ENCODE data around the gene SUPT6H.

Gene SUPT6H

GRCh38 chr17:28702026-28702751 is 40.2 kb downstream of the SUPT6H start:
- no peak overlapping the region for H2AFZ ChIP-seq (ENCODE audit: low read depth, low read length)
- H2BK12ac ChIP-seq (ENCODE audit: low read length in 2 of 2) = no peak overlapping the region
- no peak overlapping the region for H2BK15ac ChIP-seq (ENCODE audit: low read depth, poor library complexity, severe bottlenecking)
- H4K91ac ChIP-seq (ENCODE audit: low read length) = no peak overlapping the region
- no peak overlapping the region for H4K8ac ChIP-seq (ENCODE audit: low read length)
- H3K27me3 ChIP-seq (ENCODE audit: control insufficient read depth in 1 of 2, insufficient read depth in 1 of 2, low read length in 2 of 2) = no peaks in the 10 kb centered on the region
- peaks cover 4% of the 10 kb centered on the region for H3K4me1 ChIP-seq (ENCODE audit: control insufficient read depth, insufficient read depth, low read depth, low read length)
- no peak overlapping the region for H3K4me2 ChIP-seq (ENCODE audit: low read length, poor library complexity, severe bottlenecking)
- no peak overlapping the region for H3K23ac ChIP-seq (ENCODE audit: low read length in 2 of 2)
- no peak overlapping the region for H2BK5ac ChIP-seq (ENCODE audit: low read depth, low read length, poor library complexity, severe bottlenecking)
- no peak overlapping the region for H2AK5ac ChIP-seq (ENCODE audit: low read length, severe bottlenecking)
- H3K18ac ChIP-seq (ENCODE audit: low read depth in 1 of 2, low read length in 2 of 2) = no peak overlapping the region
- H2BK120ac ChIP-seq (ENCODE audit: low read depth, low read length) = no peak overlapping the region
- no peak overlapping the region for H3K4me3 ChIP-seq (ENCODE audit: insufficient read depth in 1 of 2, low read depth in 1 of 2, low read length in 2 of 2)
- peaks cover 90 to 93% of the 10 kb centered on the region in 2 experiments for H3K36me3 ChIP-seq (ENCODE audit: control insufficient read depth in 1 of 2, insufficient read depth in 2 of 2, low read depth in 1 of 2, low read length in 2 of 2)
- no peak overlapping the region for H3K4ac ChIP-seq (ENCODE audit: low read depth in 1 of 2, low read length in 2 of 2)
- DNase-seq = no peak
- H3K79me1 ChIP-seq (replicated peaks; ENCODE audit: low read length, poor library complexity, severe bottlenecking) = peaks cover 11% of the 10 kb centered on the region
- no peak overlapping the region for H3K9ac ChIP-seq (ENCODE audit: low read length)
- no peak overlapping the region for H3K27ac ChIP-seq (ENCODE audit: low read length, poor library complexity, severe bottlenecking)
- no peaks in the 10 kb centered on the region for H3K9me3 ChIP-seq (ENCODE audit: control insufficient read depth, low read length)
- H3K14ac ChIP-seq (ENCODE audit: low read length in 2 of 2) = no peak overlapping the region
- WGBS = 93% methylated on average over 10 of the region's 10 CpGs

- no peak for DNase-seq
- H2BK15ac ChIP-seq (ENCODE audit: low read depth, poor library complexity, severe bottlenecking) = no peak overlapping the region
- 63% methylated on average over 3 of the region's 3 CpGs for WGBS
- peaks cover 86 to 88% of the 10 kb centered on the region in 2 experiments for H3K36me3 ChIP-seq (ENCODE audit: control insufficient read depth in 1 of 2, insufficient read depth in 2 of 2, low read depth in 1 of 2, low read length in 2 of 2)
- no peaks in the 10 kb centered on the region for H3K9me3 ChIP-seq (ENCODE audit: control insufficient read depth, low read length)
- no peak overlapping the region for H2BK5ac ChIP-seq (ENCODE audit: low read depth, low read length, poor library complexity, severe bottlenecking)
- H3K4me2 ChIP-seq (ENCODE audit: low read length, poor library complexity, severe bottlenecking) = no peak overlapping the region
- H3K9ac ChIP-seq (ENCODE audit: low read length) = no peak overlapping the region
- H3K18ac ChIP-seq (ENCODE audit: low read depth in 1 of 2, low read length in 2 of 2) = no peak overlapping the region
- no peak overlapping the region for H3K23ac ChIP-seq (ENCODE audit: low read length in 2 of 2)
- H2BK120ac ChIP-seq (ENCODE audit: low read depth, low read length) = no peak overlapping the region
- H2AK5ac ChIP-seq (ENCODE audit: low read length, severe bottlenecking) = no peak overlapping the region
- no peak overlapping the region for H3K14ac ChIP-seq (ENCODE audit: low read length in 2 of 2)
- H4K91ac ChIP-seq (ENCODE audit: low read length) = no peak overlapping the region
- H2BK12ac ChIP-seq (ENCODE audit: low read length in 2 of 2) = no peak overlapping the region
- H2AFZ ChIP-seq (ENCODE audit: low read depth, low read length) = no peak overlapping the region
- H3K4ac ChIP-seq (ENCODE audit: low read depth in 1 of 2, low read length in 2 of 2) = no peak overlapping the region
- H3K27me3 ChIP-seq (ENCODE audit: control insufficient read depth in 1 of 2, insufficient read depth in 1 of 2, low read length in 2 of 2) = no peaks in the 10 kb centered on the region
- H3K79me1 ChIP-seq (replicated peaks; ENCODE audit: low read length, poor library complexity, severe bottlenecking) = peaks cover 11% of the 10 kb centered on the region
- no peak overlapping the region for H3K4me3 ChIP-seq (ENCODE audit: insufficient read depth in 1 of 2, low read depth in 1 of 2, low read length in 2 of 2)
- H3K27ac ChIP-seq (ENCODE audit: low read length, poor library complexity, severe bottlenecking) = no peak overlapping the region
- H4K8ac ChIP-seq (ENCODE audit: low read length) = no peak overlapping the region
- peaks cover 4% of the 10 kb centered on the region for H3K4me1 ChIP-seq (ENCODE audit: control insufficient read depth, insufficient read depth, low read depth, low read length)
These were observed 40.7 kb downstream of the SUPT6H start for GRCh38 chr17:28702752-28703150.

- Histone ChIP-seq H3K4ac (ENCODE audit: low read depth in 1 of 2, low read length in 2 of 2) (no peak overlapping the region), H3K27me3 (ENCODE audit: control insufficient read depth in 1 of 2, insufficient read depth in 1 of 2, low read length in 2 of 2) (no peaks in the 10 kb centered on the region), H3K9me3 (ENCODE audit: control insufficient read depth, low read length) (no peaks in the 10 kb centered on the region), H3K79me1 (replicated peaks; ENCODE audit: low read length, poor library complexity, severe bottlenecking) (peaks cover 8% of the 10 kb centered on the region), H3K27ac (ENCODE audit: low read length, poor library complexity, severe bottlenecking) (no peak overlapping the region), H3K4me2 (ENCODE audit: low read length, poor library complexity, severe bottlenecking) (no peak overlapping the region), H3K18ac (ENCODE audit: low read depth in 1 of 2, low read length in 2 of 2) (no peak overlapping the region), H2AFZ (ENCODE audit: low read depth, low read length) (no peak overlapping the region), H2AK5ac (ENCODE audit: low read length, severe bottlenecking) (no peak overlapping the region), H3K36me3 (ENCODE audit: control insufficient read depth in 1 of 2, insufficient read depth in 2 of 2, low read depth in 1 of 2, low read length in 2 of 2) (peaks cover 77 to 78% of the 10 kb centered on the region in 2 experiments), H2BK5ac (ENCODE audit: low read depth, low read length, poor library complexity, severe bottlenecking) (no peak overlapping the region), H4K8ac (ENCODE audit: low read length) (no peak overlapping the region), H3K14ac (ENCODE audit: low read length in 2 of 2) (no peak overlapping the region), H3K4me3 (ENCODE audit: insufficient read depth in 1 of 2, low read depth in 1 of 2, low read length in 2 of 2) (no peak overlapping the region), H4K91ac (ENCODE audit: low read length) (no peak overlapping the region), H3K4me1 (ENCODE audit: control insufficient read depth, insufficient read depth, low read depth, low read length) (peaks cover 4% of the 10 kb centered on the region), H3K9ac (ENCODE audit: low read length) (no peak overlapping the region), H2BK15ac (ENCODE audit: low read depth, poor library complexity, severe bottlenecking) (no peak overlapping the region), H2BK120ac (ENCODE audit: low read depth, low read length) (no peak overlapping the region), H3K23ac (ENCODE audit: low read length in 2 of 2) (no peak overlapping the region), H2BK12ac (ENCODE audit: low read length in 2 of 2) (no peak overlapping the region)
- whole genome bisulfite sequencing = 95% methylated on average over 13 of the region's 16 CpGs
- DNase-seq = no peak
These were observed 41.7 kb downstream of the SUPT6H start for GRCh38 chr17:28703552-28704218.

- peaks cover 71 to 72% of the 10 kb centered on the region in 2 experiments for H3K36me3 ChIP-seq (ENCODE audit: control insufficient read depth in 1 of 2, insufficient read depth in 2 of 2, low read depth in 1 of 2, low read length in 2 of 2)
- H4K91ac ChIP-seq (ENCODE audit: low read length) = no peak overlapping the region
- no peak overlapping the region for H2BK120ac ChIP-seq (ENCODE audit: low read depth, low read length)
- no peak overlapping the region for H3K4me3 ChIP-seq (ENCODE audit: insufficient read depth in 1 of 2, low read depth in 1 of 2, low read length in 2 of 2)
- no peak overlapping the region for H3K14ac ChIP-seq (ENCODE audit: low read length in 2 of 2)
- no peak overlapping the region for H3K18ac ChIP-seq (ENCODE audit: low read depth in 1 of 2, low read length in 2 of 2)
- no peak overlapping the region for H3K9ac ChIP-seq (ENCODE audit: low read length)
- no peaks in the 10 kb centered on the region for H3K27me3 ChIP-seq (ENCODE audit: control insufficient read depth in 1 of 2, insufficient read depth in 1 of 2, low read length in 2 of 2)
- H4K8ac ChIP-seq (ENCODE audit: low read length) = no peak overlapping the region
- no peak for DNase-seq
- H2BK12ac ChIP-seq (ENCODE audit: low read length in 2 of 2) = no peak overlapping the region
- no peak overlapping the region for H2AK5ac ChIP-seq (ENCODE audit: low read length, severe bottlenecking)
- peaks cover 6% of the 10 kb centered on the region for H3K79me1 ChIP-seq (replicated peaks; ENCODE audit: low read length, poor library complexity, severe bottlenecking)
- no peak overlapping the region for H2BK15ac ChIP-seq (ENCODE audit: low read depth, poor library complexity, severe bottlenecking)
- H3K27ac ChIP-seq (ENCODE audit: low read length, poor library complexity, severe bottlenecking) = no peak overlapping the region
- H3K23ac ChIP-seq (ENCODE audit: low read length in 2 of 2) = no peak overlapping the region
- H3K4ac ChIP-seq (ENCODE audit: low read depth in 1 of 2, low read length in 2 of 2) = no peak overlapping the region
- 94% methylated on average over 13 of the region's 14 CpGs for WGBS
- peaks cover 4% of the 10 kb centered on the region for H3K4me1 ChIP-seq (ENCODE audit: control insufficient read depth, insufficient read depth, low read depth, low read length)
- H3K4me2 ChIP-seq (ENCODE audit: low read length, poor library complexity, severe bottlenecking) = no peak overlapping the region
- no peak overlapping the region for H2AFZ ChIP-seq (ENCODE audit: low read depth, low read length)
- no peak overlapping the region for H2BK5ac ChIP-seq (ENCODE audit: low read depth, low read length, poor library complexity, severe bottlenecking)
- no peaks in the 10 kb centered on the region for H3K9me3 ChIP-seq (ENCODE audit: control insufficient read depth, low read length)
These were observed 42.3 kb downstream of the SUPT6H start for GRCh38 chr17:28704219-28704858.
